GM12892 (cell line): ENCODE measurements around the gene TRMT44.
"Not testable (repeated sequence)": the region's sequence is repeated elsewhere in the genome, so short reads cannot be mapped to it uniquely, and the experiment has no call there.

ENCODE experiments used
- POLR2A ChIP-seq: IDR thresholded peaks from 2 replicates; pipeline ENCODE4 v1.6.1; 2011; ENCODE audit warnings: low read depth, low read length, control low read depth
- POLR2AphosphoS5 ChIP-seq: IDR thresholded peaks from 2 replicates; pipeline ENCODE4 v1.6.1; 2011; ENCODE audit warnings: low read depth, low read length, control low read depth

- TF ChIP-seq POLR2AphosphoS5, POLR2A: not testable (repeated sequence)
Measured at GRCh38 chr4:8513080-8513479, 72.5 kb downstream of the TRMT44 start.
